ENCODE results near the gene PDS5B. TPM values are rescaled to one million over a fixed set of nuclear protein-coding genes. Genes with fewer than 3 reads are reported as not detected.
"Not testable (repeated sequence)": the region's sequence is repeated elsewhere in the genome, so short reads cannot be mapped to it uniquely, and the experiment has no call there.

PDS5B gene
- total RNA-seq, 1 experiment from 2014 or later, result 61.2 TPM

- Histone ChIP-seq H2AFZ (ENCODE audit: low read length) (no peak overlapping the region), H3K4me1 (ENCODE audit: low read length) (no peaks in the 10 kb centered on the region), H3K79me2 (ENCODE audit: low read length) (peaks cover 37% of the 10 kb centered on the region), H3K9me3 (ENCODE audit: low read length) (0 out of 2 replicates have a peak, but pooled peaks cover 3% of the 10 kb centered on the region), H3K27me3 (ENCODE audit: low read length) (no peaks in the 10 kb centered on the region), H4K20me1 (ENCODE audit: insufficient read depth, low read depth, low read length) (no peaks in the 10 kb centered on the region), H3K9ac (ENCODE audit: low read length) (no peak overlapping the region), H3K4me3 (ENCODE audit: low read length) (no peak overlapping the region), H3K27ac (ENCODE audit: low read length) (no peak overlapping the region), H3K9me2 (replicated peaks; ENCODE audit: insufficient read depth, low read length) (no peaks in the 10 kb centered on the region), H3K4me2 (ENCODE audit: low read depth, low read length, poor library complexity, severe bottlenecking) (no peak overlapping the region), H3K36me3 (ENCODE audit: insufficient read depth, low read length) (peaks cover 12% of the 10 kb centered on the region; the same call in 1 of the 2 replicates)
- no peak for DNase-seq
Measured at GRCh38 chr13:32723987-32724386, 137.7 kb downstream of the PDS5B start.

GRCh38 chr13:32726374-32727037, 140.3 kb downstream of the PDS5B start:
- DNase-seq, result no peak
- Histone ChIP-seq H3K27me3 (ENCODE audit: low read length) (no peaks in the 10 kb centered on the region), H3K36me3 (ENCODE audit: insufficient read depth, low read length) (peaks cover 6% of the 10 kb centered on the region; the same call in 1 of the 2 replicates), H4K20me1 (ENCODE audit: insufficient read depth, low read depth, low read length) (no peaks in the 10 kb centered on the region), H3K27ac (ENCODE audit: low read length) (no peak overlapping the region), H3K4me3 (ENCODE audit: low read length) (no peak overlapping the region), H2AFZ (ENCODE audit: low read length) (no peak overlapping the region), H3K4me1 (ENCODE audit: low read length) (no peaks in the 10 kb centered on the region), H3K79me2 (ENCODE audit: low read length) (peaks cover 50% of the 10 kb centered on the region), H3K4me2 (ENCODE audit: low read depth, low read length, poor library complexity, severe bottlenecking) (no peak overlapping the region), H3K9me2 (replicated peaks; ENCODE audit: insufficient read depth, low read length) (no peaks in the 10 kb centered on the region), H3K9ac (ENCODE audit: low read length) (no peak overlapping the region), H3K9me3 (ENCODE audit: low read length) (no peaks in the 10 kb centered on the region)

GRCh38 chr13:32728327-32728726, 142.1 kb downstream of the PDS5B start:
- Histone ChIP-seq H4K20me1 (ENCODE audit: insufficient read depth, low read depth, low read length) (no peaks in the 10 kb centered on the region), H2AFZ (ENCODE audit: low read length) (no peak overlapping the region), H3K27me3 (ENCODE audit: low read length) (no peaks in the 10 kb centered on the region), H3K36me3 (ENCODE audit: insufficient read depth, low read length) (peaks cover 11% of the 10 kb centered on the region; the same call in 1 of the 2 replicates), H3K79me2 (ENCODE audit: low read length) (peaks cover 64% of the 10 kb centered on the region), H3K9ac (ENCODE audit: low read length) (no peak overlapping the region), H3K9me2 (replicated peaks; ENCODE audit: insufficient read depth, low read length) (no peaks in the 10 kb centered on the region), H3K4me3 (ENCODE audit: low read length) (no peak overlapping the region), H3K4me1 (ENCODE audit: low read length) (no peaks in the 10 kb centered on the region), H3K9me3 (ENCODE audit: low read length) (no peaks in the 10 kb centered on the region), H3K27ac (ENCODE audit: low read length) (no peak overlapping the region), H3K4me2 (ENCODE audit: low read depth, low read length, poor library complexity, severe bottlenecking) (no peak overlapping the region)
- DNase-seq, result no peak

GRCh38 chr13:32729097-32729496, 142.8 kb downstream of the PDS5B start:
- not testable (repeated sequence) for H3K27ac ChIP-seq (ENCODE audit: low read length); DNase-seq; H3K4me1 ChIP-seq (ENCODE audit: low read length); H3K4me2 ChIP-seq (ENCODE audit: low read depth, low read length, poor library complexity, severe bottlenecking); H4K20me1 ChIP-seq (ENCODE audit: insufficient read depth, low read depth, low read length); H2AFZ ChIP-seq (ENCODE audit: low read length); H3K9me3 ChIP-seq (ENCODE audit: low read length); H3K9me2 ChIP-seq (replicated peaks; ENCODE audit: insufficient read depth, low read length); H3K27me3 ChIP-seq (ENCODE audit: low read length); H3K4me3 ChIP-seq (ENCODE audit: low read length); H3K9ac ChIP-seq (ENCODE audit: low read length)
- Histone ChIP-seq H3K36me3 (ENCODE audit: insufficient read depth, low read length) (peaks cover 11% of the 10 kb centered on the region; the same call in 1 of the 2 replicates), H3K79me2 (ENCODE audit: low read length) (peaks cover 65% of the 10 kb centered on the region)

- Histone ChIP-seq H3K79me2 (ENCODE audit: low read length) (peaks cover 66% of the 10 kb centered on the region), H3K36me3 (ENCODE audit: insufficient read depth, low read length) (peaks cover 5% of the 10 kb centered on the region; the same call in 1 of the 2 replicates), H3K27ac (ENCODE audit: low read length) (no peak overlapping the region), H3K9me2 (replicated peaks; ENCODE audit: insufficient read depth, low read length) (no peaks in the 10 kb centered on the region), H3K27me3 (ENCODE audit: low read length) (no peaks in the 10 kb centered on the region), H3K4me3 (ENCODE audit: low read length) (no peak overlapping the region), H3K4me2 (ENCODE audit: low read depth, low read length, poor library complexity, severe bottlenecking) (no peak overlapping the region), H3K9ac (ENCODE audit: low read length) (no peak overlapping the region), H2AFZ (ENCODE audit: low read length) (no peak overlapping the region), H3K4me1 (ENCODE audit: low read length) (peaks cover 11% of the 10 kb centered on the region), H4K20me1 (ENCODE audit: insufficient read depth, low read depth, low read length) (no peaks in the 10 kb centered on the region), H3K9me3 (ENCODE audit: low read length) (no peaks in the 10 kb centered on the region)
- DNase-seq, result no peak
Measured at GRCh38 chr13:32731074-32731473, 144.8 kb downstream of the PDS5B start.

GRCh38 chr13:32731576-32731975, 145.3 kb downstream of the PDS5B start:
- Histone ChIP-seq H4K20me1 (ENCODE audit: insufficient read depth, low read depth, low read length) (no peaks in the 10 kb centered on the region), H3K27me3 (ENCODE audit: low read length) (no peaks in the 10 kb centered on the region), H3K4me2 (ENCODE audit: low read depth, low read length, poor library complexity, severe bottlenecking) (no peak overlapping the region), H3K36me3 (ENCODE audit: insufficient read depth, low read length) (peaks cover 5% of the 10 kb centered on the region; the same call in 1 of the 2 replicates), H3K9ac (ENCODE audit: low read length) (no peak overlapping the region), H3K4me1 (ENCODE audit: low read length) (peaks cover 16% of the 10 kb centered on the region), H3K79me2 (ENCODE audit: low read length) (peaks cover 62% of the 10 kb centered on the region), H3K27ac (ENCODE audit: low read length) (no peak overlapping the region), H2AFZ (ENCODE audit: low read length) (no peak overlapping the region), H3K4me3 (ENCODE audit: low read length) (no peak overlapping the region), H3K9me2 (replicated peaks; ENCODE audit: insufficient read depth, low read length) (no peaks in the 10 kb centered on the region), H3K9me3 (ENCODE audit: low read length) (no peaks in the 10 kb centered on the region)
- no peak for DNase-seq

GRCh38 chr13:32733690-32734089, 147.4 kb downstream of the PDS5B start:
- peaks cover 65% of the 10 kb centered on the region for H3K79me2 ChIP-seq (ENCODE audit: low read length)
- no peaks in the 10 kb centered on the region for H3K27me3 ChIP-seq (ENCODE audit: low read length)
- no peak overlapping the region for H3K27ac ChIP-seq (ENCODE audit: low read length)
- DNase-seq, result no peak
- no peak overlapping the region for H3K4me2 ChIP-seq (ENCODE audit: low read depth, low read length, poor library complexity, severe bottlenecking)
- no peaks in the 10 kb centered on the region for H4K20me1 ChIP-seq (ENCODE audit: insufficient read depth, low read depth, low read length)
- no peak overlapping the region for H3K9ac ChIP-seq (ENCODE audit: low read length)
- H2AFZ ChIP-seq (ENCODE audit: low read length), result no peak overlapping the region
- no peaks in the 10 kb centered on the region for H3K9me2 ChIP-seq (replicated peaks; ENCODE audit: insufficient read depth, low read length)
- no peak overlapping the region for H3K4me3 ChIP-seq (ENCODE audit: low read length)
- no peaks in the 10 kb centered on the region for H3K9me3 ChIP-seq (ENCODE audit: low read length)
- H3K4me1 ChIP-seq (ENCODE audit: low read length), result peaks cover 30% of the 10 kb centered on the region
- peaks cover 5% of the 10 kb centered on the region; the same call in 1 of the 2 replicates for H3K36me3 ChIP-seq (ENCODE audit: insufficient read depth, low read length)

GRCh38 chr13:32734511-32734910, 148.3 kb downstream of the PDS5B start:
- Histone ChIP-seq H3K27ac (ENCODE audit: low read length) (no peak overlapping the region), H3K79me2 (ENCODE audit: low read length) (peaks cover 70% of the 10 kb centered on the region), H2AFZ (ENCODE audit: low read length) (no peak overlapping the region), H3K4me1 (ENCODE audit: low read length) (peaks cover 30% of the 10 kb centered on the region), H3K27me3 (ENCODE audit: low read length) (no peaks in the 10 kb centered on the region), H3K36me3 (ENCODE audit: insufficient read depth, low read length) (peaks cover 5% of the 10 kb centered on the region; the same call in 1 of the 2 replicates), H3K9ac (ENCODE audit: low read length) (no peak overlapping the region), H3K9me3 (ENCODE audit: low read length) (no peaks in the 10 kb centered on the region), H4K20me1 (ENCODE audit: insufficient read depth, low read depth, low read length) (no peaks in the 10 kb centered on the region), H3K9me2 (replicated peaks; ENCODE audit: insufficient read depth, low read length) (no peaks in the 10 kb centered on the region), H3K4me3 (ENCODE audit: low read length) (no peak overlapping the region), H3K4me2 (ENCODE audit: low read depth, low read length, poor library complexity, severe bottlenecking) (no peak overlapping the region)
- DNase-seq, result no peak
